HTERT RPE-1 (cell line): ENCODE measurements around the gene YOD1.

ENCODE experiments used
- in situ Hi-C: fragments of 300-500 bp; cut with MboI; formaldehyde crosslinking; loops from 4 replicates; pipeline ENCODE4 v1.14.3; 2020; ENCODE audit warnings: low sequenced_read_pairs

Gene YOD1

DNA sequence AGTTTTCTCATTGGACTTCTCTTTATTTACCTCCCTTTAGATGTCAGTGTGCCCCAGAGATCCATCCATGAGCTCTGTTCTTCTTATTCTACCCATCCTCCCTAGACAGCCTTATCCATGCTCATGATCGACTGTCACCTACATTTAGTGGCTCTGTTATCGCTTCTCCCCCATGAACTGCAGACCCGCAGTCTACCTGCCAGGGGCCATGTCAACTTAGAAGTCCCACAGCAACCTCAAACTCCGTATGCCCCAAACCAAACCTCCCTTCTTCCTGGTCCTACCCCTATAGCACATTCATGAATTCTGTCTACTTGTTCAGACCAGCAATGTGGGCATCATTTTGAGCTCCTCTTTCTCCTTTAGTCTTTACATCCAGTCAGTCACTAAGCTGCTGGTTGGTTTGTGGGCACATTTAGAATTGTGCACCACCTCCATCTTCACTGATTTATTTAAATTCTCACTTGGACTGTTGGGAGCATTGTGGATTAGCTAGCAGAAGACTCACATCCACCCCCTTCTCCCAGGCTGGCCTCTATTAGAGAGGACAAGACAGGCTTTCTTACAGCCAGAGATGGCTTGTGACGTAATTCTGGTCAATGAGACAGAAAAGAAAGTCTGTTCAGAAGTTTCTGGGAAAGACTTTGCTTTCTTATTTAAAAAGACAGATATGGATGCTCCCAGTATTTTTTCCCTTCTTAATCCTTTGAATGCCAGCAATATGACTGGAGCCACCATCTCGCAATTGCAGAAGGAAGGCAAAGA is 37.5 kb downstream of the YOD1 start:
- in situ Hi-C loops, result no loop called here

DNA sequence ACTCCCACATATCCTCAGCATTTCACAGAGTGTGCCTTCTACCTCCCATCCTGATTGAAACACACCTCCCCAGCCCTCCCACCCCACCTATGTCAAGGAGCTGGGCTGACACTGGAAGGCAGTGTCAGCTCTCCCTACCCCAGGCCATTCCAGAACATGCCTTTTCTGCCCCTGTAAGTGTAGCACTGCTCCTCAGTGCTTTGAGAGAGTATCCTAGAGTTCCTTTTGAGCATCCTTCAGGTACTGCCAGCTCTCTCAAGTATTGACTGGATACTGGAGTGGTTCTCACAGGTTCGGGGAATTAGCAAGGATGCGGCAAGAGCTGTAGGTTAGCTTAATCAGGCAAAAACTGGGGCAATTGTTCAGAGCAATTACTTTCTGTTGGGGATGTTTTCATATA is 40.3 kb downstream of the YOD1 start:
- in situ Hi-C loops, result no loop called here

DNA sequence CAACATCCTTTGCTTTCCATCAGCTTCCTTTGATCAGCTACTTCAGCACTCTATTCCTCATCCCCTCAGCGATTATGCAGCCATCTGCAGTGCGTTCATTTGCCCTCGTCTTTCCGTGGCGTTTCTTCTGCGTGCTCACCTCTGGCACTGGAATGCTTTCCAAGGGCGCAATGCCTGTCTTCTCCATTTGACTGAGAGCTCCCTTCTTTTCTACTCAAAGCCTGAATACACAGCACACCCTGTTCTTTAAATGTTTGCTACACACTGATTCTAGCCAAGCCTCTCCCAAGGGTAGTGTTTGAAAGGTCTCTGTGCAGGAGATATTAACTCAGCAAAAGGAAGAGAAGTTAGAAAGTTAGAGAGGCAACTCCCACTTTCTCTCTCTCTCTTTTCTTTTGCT is 41.1 kb downstream of the YOD1 start:
- in situ Hi-C loops, result no loop called here

DNA sequence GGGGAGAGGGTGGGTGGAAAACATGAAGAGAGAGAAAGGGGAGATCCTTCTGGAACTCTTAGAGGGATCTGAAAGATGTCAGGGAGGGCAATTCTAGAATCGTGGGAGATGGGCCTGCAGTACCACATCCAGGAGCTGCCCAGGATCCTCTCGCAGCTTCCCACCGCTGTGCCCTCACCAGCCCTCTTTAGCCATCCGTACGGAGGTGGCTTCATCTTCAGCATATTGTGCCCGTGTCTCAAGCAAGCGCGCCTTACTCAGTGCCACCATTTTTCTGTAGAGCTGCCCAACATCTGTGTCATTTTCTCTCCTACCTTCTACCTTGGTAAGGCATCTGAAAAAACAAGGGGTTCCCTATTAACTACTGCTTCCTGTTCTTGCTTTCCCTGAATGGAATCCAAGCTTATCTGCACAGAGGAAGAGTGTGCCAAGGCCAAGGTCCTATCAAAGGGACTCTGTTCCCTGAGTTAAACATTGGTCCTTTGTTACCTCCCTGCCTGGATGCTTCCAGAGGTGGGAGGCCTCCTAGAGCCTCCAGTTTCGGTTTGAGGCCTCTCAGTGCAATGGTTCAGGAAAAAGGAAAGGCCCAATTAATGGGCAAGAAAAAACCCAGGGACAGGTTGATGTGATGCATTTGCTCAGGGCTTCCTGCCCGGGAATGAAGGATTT is 41.7 kb downstream of the YOD1 start:
- in situ Hi-C loops, result no loop called here

DNA sequence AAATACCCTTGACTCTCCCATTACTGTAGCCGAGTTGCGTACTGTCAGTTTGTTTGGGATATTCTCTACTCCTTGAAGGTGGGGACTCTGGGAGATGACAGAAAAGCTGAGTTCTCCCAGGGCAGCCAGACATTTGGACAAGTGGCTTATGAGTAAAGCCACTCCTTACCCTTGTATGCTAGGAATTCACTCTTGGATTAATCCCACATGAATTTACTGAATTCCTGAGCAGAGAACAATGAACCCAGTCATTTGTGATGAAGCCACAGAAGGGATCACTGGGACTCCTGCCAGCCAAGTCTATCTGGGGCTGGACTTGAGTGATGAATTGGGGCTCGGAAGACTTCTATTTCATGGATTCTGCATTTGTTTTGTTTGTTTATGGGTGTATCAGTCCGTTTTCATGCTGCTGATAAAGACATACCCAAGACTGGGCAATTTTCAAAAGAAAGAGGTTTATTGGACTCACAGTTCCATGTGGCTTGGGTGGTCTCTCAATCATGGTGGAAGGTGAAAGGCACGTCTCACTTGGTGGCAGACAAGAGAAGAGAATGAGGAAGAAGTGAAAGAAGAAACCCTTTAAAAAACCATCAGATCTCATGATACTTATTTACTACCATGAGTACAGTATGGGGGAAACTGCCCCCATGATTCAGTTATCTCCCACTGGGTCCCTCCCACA is 43.5 kb downstream of the YOD1 start:
- in situ Hi-C loops, result no loop called here

DNA sequence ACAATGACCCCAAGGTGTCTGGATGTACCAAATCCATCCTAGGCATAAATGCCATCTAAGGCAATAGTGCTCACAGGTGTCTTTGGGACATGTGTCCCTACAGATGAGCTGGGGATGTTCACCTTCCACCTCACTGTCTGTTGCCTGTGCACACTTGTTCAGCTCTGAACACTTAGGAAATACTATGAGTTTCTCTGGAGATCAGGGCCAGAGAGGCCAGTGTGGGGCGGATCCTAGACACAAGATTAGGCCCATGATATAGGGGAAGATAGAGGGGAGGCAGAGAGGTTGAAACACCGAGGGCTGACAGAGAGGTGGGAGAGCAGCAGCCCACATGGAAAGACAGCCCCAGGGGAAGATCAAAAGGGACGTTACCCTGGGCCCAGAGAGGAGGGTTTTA is 44.1 kb downstream of the YOD1 start:
- in situ Hi-C loops, result no loop called here

DNA sequence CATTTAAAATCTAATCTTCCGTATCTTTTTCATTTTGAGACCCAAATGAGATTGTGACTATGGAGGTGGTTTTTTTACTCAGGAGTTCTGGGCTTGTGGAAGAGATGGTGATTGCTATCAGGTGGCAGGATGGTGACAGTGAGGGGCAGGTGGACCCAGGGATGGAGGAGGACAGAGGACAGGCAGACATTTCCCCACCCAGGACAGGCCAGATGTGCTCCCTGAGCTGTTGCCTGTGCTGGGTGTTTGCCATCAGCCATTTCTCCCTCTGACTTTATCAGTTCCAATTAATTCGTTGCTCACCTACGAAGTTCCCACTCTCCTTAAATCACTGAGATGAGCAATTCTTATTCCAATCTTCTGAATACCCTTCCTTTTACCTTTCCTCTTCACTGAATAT is 44.9 kb downstream of the YOD1 start:
- in situ Hi-C loops, result no loop called here

DNA sequence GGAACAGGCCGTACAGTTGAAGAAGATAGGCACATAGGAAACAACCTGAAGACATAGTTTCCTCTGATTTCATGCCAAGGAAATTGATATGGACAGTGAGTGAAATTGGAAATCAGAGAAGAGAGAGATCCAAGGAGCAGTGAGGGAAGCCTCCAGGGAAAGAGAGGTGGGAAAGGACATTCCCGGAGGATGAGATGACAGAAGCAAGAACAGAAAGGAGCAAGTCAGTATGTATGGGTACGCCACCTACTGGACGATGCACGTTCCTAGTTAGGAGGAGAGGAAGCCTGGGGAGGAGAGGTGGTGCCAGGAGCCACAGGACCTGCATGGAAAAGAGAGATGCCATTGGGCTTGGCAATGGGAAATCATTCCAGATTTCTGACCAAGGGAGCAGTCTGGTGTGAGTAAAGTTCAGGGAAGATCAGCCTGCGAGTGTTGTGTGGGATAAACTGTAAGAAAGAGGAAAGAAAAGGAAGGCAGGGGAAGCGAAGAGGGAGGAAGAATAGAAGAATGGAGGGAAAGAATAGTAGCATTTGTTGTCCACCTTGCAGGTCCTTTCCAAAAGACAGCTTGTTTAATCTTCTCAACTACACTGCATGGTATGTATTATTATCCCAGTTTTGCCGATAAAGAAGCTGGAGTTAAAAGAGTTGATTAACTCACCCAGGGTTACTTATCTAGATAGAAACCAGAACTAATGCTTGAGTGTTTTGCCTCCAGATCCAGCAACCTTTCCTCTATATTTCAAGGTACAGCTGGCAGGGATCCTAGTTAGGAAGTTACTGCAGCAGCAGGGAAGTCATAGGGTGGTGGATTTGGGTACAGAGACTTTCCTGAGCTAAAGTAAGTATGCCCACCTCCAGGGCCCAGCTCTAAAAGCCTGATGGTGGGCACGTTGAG is 45.8 kb downstream of the YOD1 start:
- in situ Hi-C loops, result no loop called here

DNA sequence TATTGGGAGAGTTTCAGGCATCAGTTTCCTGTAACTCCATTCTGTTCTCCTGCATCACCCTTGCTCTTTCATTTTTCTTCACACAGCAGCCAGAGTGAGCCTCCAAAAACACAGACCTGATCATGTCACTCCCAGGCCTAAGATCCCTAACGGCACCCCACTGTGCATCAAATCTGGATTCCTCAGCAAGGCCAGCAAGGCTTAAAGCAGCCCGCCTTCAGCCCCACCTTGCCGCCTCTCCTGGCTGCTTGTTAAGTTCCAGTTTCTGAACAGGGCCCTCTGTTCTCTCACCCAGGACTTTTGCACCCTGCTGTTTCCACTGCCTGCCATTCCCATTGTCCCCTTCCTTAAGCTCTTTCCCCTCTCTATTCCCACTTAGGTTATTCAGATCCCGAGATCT is 47.8 kb downstream of the YOD1 start:
- in situ Hi-C loops, result no loop called here

DNA sequence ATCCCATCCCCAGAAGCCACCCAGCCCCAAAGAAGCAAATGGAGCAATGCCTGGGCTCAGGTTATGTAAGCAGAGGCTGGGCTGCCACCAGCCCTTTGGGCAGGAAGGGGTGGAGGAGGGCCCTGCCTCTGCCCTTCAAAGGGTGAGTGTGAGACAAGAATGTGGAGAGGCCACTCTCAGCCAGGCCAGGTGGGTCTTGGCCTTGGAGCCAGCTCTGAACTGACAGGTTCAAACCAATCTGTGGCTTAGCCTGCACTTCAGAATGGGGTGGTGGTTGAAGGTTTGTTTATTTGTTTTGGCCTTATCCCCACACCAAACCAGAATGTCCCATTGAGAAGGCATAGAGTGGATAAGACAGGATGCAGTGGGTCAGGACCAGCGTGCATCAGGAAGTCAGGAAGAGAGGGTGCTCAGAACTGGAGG is 48.3 kb downstream of the YOD1 start:
- in situ Hi-C loops, result no loop called here

DNA sequence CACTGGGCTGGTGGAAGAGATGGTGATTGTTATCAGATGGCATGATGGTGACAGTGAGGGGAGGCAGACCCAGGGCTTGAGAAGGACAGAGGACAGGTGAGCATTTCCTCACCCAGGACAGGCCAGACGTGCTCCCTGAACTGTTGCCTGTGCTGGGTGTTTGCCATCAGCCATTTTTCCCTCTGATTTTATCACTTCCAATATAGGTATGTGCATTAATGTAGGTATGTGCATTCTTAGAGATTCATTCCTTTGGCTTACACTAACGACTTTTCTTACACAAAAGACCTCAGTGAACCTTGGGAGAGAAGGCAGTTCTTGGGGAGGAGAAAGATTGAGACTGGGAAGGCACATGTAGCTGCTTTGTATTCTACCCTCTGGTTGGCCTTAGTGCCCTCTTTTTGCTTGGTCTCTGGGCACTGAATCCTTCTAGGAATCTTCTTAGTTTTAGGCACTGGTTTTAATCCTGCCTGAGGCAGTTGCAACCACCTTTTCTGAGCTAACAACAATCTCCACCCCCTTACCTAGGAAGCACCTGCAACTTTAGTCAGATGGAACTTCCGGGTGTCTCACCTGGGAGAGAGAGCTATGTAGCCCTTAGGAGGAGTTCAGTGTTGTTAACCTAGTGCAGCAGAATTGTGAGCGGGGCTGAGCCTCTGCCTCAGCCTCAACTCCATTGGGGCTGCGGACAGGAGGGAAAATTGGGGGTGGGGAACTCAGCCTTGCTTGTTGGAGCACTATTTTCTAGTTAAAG is 49.3 kb downstream of the YOD1 start:
- in situ Hi-C loops, result no loop called here

DNA sequence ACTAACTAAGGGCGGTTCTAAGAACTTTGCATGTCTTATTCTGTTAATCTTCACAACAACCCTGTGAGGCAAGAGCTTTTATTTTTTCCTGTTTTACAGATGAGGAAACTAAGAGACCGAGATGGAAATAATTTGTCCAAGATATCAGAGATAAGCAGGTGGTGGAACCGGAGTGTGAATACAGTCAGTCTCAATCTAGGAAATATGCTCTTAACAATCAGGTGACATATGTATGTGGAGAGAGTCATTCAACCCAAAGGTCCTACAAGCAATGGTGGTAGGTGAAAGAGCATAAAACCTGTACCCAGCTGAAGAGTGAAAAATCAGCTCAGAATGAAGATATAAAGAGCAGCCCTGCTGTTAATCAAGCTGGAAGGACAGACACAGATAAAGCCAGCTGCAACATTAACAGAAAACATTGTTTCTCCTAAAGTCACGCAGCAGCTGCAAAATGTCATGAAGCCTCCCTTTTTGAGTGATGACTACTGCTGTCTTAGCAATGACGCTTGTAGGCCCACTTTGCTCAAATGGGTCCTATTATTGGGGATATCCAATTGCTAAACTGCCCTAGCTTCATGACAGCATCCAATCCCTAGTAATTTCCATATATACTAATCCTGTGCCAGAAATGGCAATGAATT is 50.2 kb downstream of the YOD1 start:
- in situ Hi-C loops, result no loop called here

DNA sequence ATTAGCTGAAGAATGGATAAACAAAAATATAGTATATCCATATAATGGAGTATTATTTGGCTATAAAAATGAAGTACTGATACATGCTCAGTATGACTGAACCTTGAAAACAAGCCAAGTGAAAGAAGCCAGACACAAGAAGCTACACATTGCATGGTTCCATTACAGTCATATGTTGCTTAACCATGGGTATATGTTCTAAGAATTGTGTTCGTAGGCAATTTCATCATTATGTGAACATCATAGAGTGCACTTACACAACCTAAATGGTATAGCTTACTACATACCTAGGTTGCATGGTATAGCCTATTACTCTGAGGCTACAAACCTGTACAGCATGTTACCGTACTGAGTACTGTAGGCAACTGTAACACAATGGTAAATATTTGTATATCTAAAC is 52.2 kb downstream of the YOD1 start:
- in situ Hi-C loops, result no loop called here
